ENCODE data around the gene TMEM117.

- TF ChIP-seq CTCF (IDR thresholded peaks at IDR 0.05) (no peak), POLR2A (IDR thresholded peaks at IDR 0.05) (no peak)
Measured at GRCh38 chr12:43883748-43884147, 47.9 kb downstream of the TMEM117 start.
